Measurements from ENCODE around the gene TFB1M.

Gene TFB1M

GRCh38 chr6:155212616-155213380 is 101.5 kb downstream of the TFB1M start:
- no peak for TF ChIP-seq ZNF843 (tag by site-specific recombination; IDR thresholded peaks at IDR 0.05)
- TF ChIP-seq ZNF704 (tag by site-specific recombination; IDR thresholded peaks at IDR 0.05) = no peak
- no peak for TF ChIP-seq ZNF76 (tag by site-specific recombination; IDR thresholded peaks at IDR 0.05; ENCODE audit: borderline replicate concordance, low read depth)
- TF ChIP-seq PRDM6 (tag by site-specific recombination; IDR thresholded peaks at IDR 0.05) = no peak
- no peak for TF ChIP-seq ZNF292 (tag by site-specific recombination; IDR thresholded peaks at IDR 0.05; ENCODE audit: borderline replicate concordance, low read depth)
- TF ChIP-seq ZNF747 (tag by site-specific recombination; IDR thresholded peaks at IDR 0.05) = no peak
- TF ChIP-seq CTCF (tag by site-specific recombination; IDR thresholded peaks at IDR 0.05) = no peak
- no peak for TF ChIP-seq ZXDB (tag by site-specific recombination; IDR thresholded peaks at IDR 0.05)
- no peak for TF ChIP-seq ZBTB8A (tag by site-specific recombination; IDR thresholded peaks at IDR 0.05)
- TF ChIP-seq KLF1 (tag by site-specific recombination; IDR thresholded peaks at IDR 0.05) = no peak
- no peak for TF ChIP-seq ZNF692 (tag by site-specific recombination; IDR thresholded peaks at IDR 0.05)
- POLR2A ChIA-PET = no interaction called here
- Histone ChIP-seq H3K9me3 (ENCODE audit: control insufficient read depth, insufficient read depth, low read depth, low read length) (no peaks in the 10 kb centered on the region), H3K4me1 (ENCODE audit: control insufficient read depth, insufficient read depth, low read length) (no peaks in the 10 kb centered on the region), H3K4me3 (ENCODE audit: low read depth, low read length) (no peak overlapping the region), H3K27ac (ENCODE audit: extremely low read depth, low read depth, low read length) (no peak overlapping the region), H3K36me3 (ENCODE audit: control insufficient read depth in 2 of 2, insufficient read depth in 1 of 2, low read length in 2 of 2) (peaks cover 0 to 5% of the 10 kb centered on the region in 2 experiments; a peak in 2 of 3 replicates)
- CTCF ChIA-PET = interaction anchor here (0.6 to 1.1 kb wide), 4 partner anchors 17 to 1266 kb away, joined by 3 to 4 read pairs (median 4); no protein-coding TSS in a partner anchor

GRCh38 chr6:155212106-155212505 is 102.2 kb downstream of the TFB1M start:
- no peaks in the 10 kb centered on the region for H3K4me1 ChIP-seq (ENCODE audit: control insufficient read depth, insufficient read depth, low read length)
- peaks cover 0 to 5% of the 10 kb centered on the region in 2 experiments; a peak in 2 of 3 replicates for H3K36me3 ChIP-seq (ENCODE audit: control insufficient read depth in 2 of 2, insufficient read depth in 1 of 2, low read length in 2 of 2)
- ChIA-PET POLR2A (no interaction called here), CTCF (interaction anchor here (0.6 to 1.1 kb wide), 2 partner anchors 18 to 1265 kb away, joined by 3 to 4 read pairs; no protein-coding TSS in a partner anchor)
- H3K9me3 ChIP-seq (ENCODE audit: control insufficient read depth, insufficient read depth, low read depth, low read length) = no peaks in the 10 kb centered on the region
- H3K27ac ChIP-seq (ENCODE audit: extremely low read depth, low read depth, low read length) = no peak overlapping the region
- TF ChIP-seq PBX3 (CRISPR knock-in tag; IDR thresholded peaks at IDR 0.05) = no peak
- TF ChIP-seq ZNF596 (tag by site-specific recombination; IDR thresholded peaks at IDR 0.05) = no peak
- no peak for TF ChIP-seq ZNF621 (tag by site-specific recombination; IDR thresholded peaks at IDR 0.05)
- no peak for TF ChIP-seq PRDM6 (tag by site-specific recombination; IDR thresholded peaks at IDR 0.05)
- TF ChIP-seq ZNF513 (tag by site-specific recombination; IDR thresholded peaks at IDR 0.05) = no peak
- TF ChIP-seq EGR2 (tag by site-specific recombination; IDR thresholded peaks at IDR 0.05; ENCODE audit: low read depth) = no peak
- no peak overlapping the region for H3K4me3 ChIP-seq (ENCODE audit: low read depth, low read length)
